Measurements from ENCODE around the gene CDS2.

The CDS2 gene

GRCh38 chr20:5118220-5119142 is 8.3 kb upstream of the CDS2 start:
- no peak for DNase-seq

GRCh38 chr20:5119143-5119434 is 7.7 kb upstream of the CDS2 start:
- peak in 1 of 56 donors; percentile 55 for DNase-seq

GRCh38 chr20:5119435-5120184 is 7.2 kb upstream of the CDS2 start, which contains the start of gene PCNA:
Gene PCNA, minus strand, starts transcription at chr20:5119958. Its CDS starts 160 bp downstream, at chr20:5119798.
- peak; percentile 60 to 98 (median 92) for DNase-seq

GRCh38 chr20:5120185-5120476 is 6.7 kb upstream of the CDS2 start:
- no peak for DNase-seq

- DNase-seq: no peak
These were observed 3.9 kb upstream of the CDS2 start for GRCh38 chr20:5122873-5123260.

GRCh38 chr20:5127204-5127858 is 523 bp downstream of the CDS2 start:
- peak in 43 of 56 donors; percentile 8 to 71 (median 49) for DNase-seq

- peak in 2 of 56 donors; percentile 39 to 42 for DNase-seq
These were observed 1.1 kb downstream of the CDS2 start for GRCh38 chr20:5127859-5128424.

GRCh38 chr20:5128886-5129285 is 2.1 kb downstream of the CDS2 start:
- no peak for DNase-seq

- DNase-seq: no peak
These were observed 4.7 kb downstream of the CDS2 start for GRCh38 chr20:5131502-5131901.

GRCh38 chr20:5133998-5134397 is 7.2 kb downstream of the CDS2 start:
- DNase-seq: no peak

GRCh38 chr20:5135363-5136012 is 8.7 kb downstream of the CDS2 start:
- DNase-seq: peak in 44 of 56 donors; percentile 3 to 68 (median 42)

GRCh38 chr20:5136096-5136495 is 9.3 kb downstream of the CDS2 start:
- DNase-seq: no peak

- DNase-seq: no peak
These were observed 13.4 kb downstream of the CDS2 start for GRCh38 chr20:5140195-5140594.

- DNase-seq: peak in 31 of 56 donors; percentile 2 to 62 (median 23)
These were observed 14.8 kb downstream of the CDS2 start for GRCh38 chr20:5141615-5142014.

GRCh38 chr20:5143851-5144250 is 17.0 kb downstream of the CDS2 start:
- no peak for DNase-seq

GRCh38 chr20:5145365-5146098 is 18.7 kb downstream of the CDS2 start:
- DNase-seq: no peak

GRCh38 chr20:5146099-5146668 is 19.4 kb downstream of the CDS2 start:
- DNase-seq: no peak

- DNase-seq: no peak
These were observed 20.2 kb downstream of the CDS2 start for GRCh38 chr20:5146871-5147592.

- peak in 1 of 56 donors; percentile 22 for DNase-seq
These were observed 21.8 kb downstream of the CDS2 start for GRCh38 chr20:5148581-5148980.

GRCh38 chr20:5149892-5150225 is 23.1 kb downstream of the CDS2 start:
- no peak for DNase-seq

Measured in nucleus accumbens (tissue), 56 donors.